ENCODE data around the gene SLC38A2. TPM values are rescaled to one million over a fixed set of nuclear protein-coding genes. Genes with fewer than 3 reads are reported as not detected.

The SLC38A2 gene
- total RNA-seq, 1 donor from 2014 or later, result 262 TPM

- no peak for TF ChIP-seq CTCF (IDR thresholded peaks at IDR 0.05; ENCODE audit: partially characterized antibody, unreplicated experiment)
- Mint-ChIP-seq H3K4me1 (ENCODE audit: low read depth, unreplicated experiment) (no peaks in the 10 kb centered on the region), H3K4me3 (ENCODE audit: unreplicated experiment) (no peak overlapping the region), H3K36me3 (ENCODE audit: unreplicated experiment) (peaks cover 6% of the 10 kb centered on the region), H3K9me3 (ENCODE audit: unreplicated experiment) (peaks cover 2% of the 10 kb centered on the region), H3K27ac (ENCODE audit: unreplicated experiment) (no peak overlapping the region), H3K27me3 (ENCODE audit: unreplicated experiment) (peaks cover 2% of the 10 kb centered on the region)
- DNase-seq, result no peak
Measured at GRCh38 chr12:46354111-46354801, 18.3 kb downstream of the SLC38A2 start.

- no peak for TF ChIP-seq CTCF (IDR thresholded peaks at IDR 0.05; ENCODE audit: partially characterized antibody, unreplicated experiment)
- Mint-ChIP-seq H3K27me3 (ENCODE audit: unreplicated experiment) (peaks cover 2% of the 10 kb centered on the region), H3K36me3 (ENCODE audit: unreplicated experiment) (no peaks in the 10 kb centered on the region), H3K9me3 (ENCODE audit: unreplicated experiment) (no peaks in the 10 kb centered on the region), H3K4me3 (ENCODE audit: unreplicated experiment) (no peak overlapping the region), H3K4me1 (ENCODE audit: low read depth, unreplicated experiment) (no peaks in the 10 kb centered on the region), H3K27ac (ENCODE audit: unreplicated experiment) (no peak overlapping the region)
- no peak for DNase-seq
Measured at GRCh38 chr12:46351886-46352650, 20.5 kb downstream of the SLC38A2 start.

GRCh38 chr12:46351138-46351537 is 21.4 kb downstream of the SLC38A2 start:
- H3K9me3 Mint-ChIP-seq (ENCODE audit: unreplicated experiment), result no peaks in the 10 kb centered on the region
- no peaks in the 10 kb centered on the region for H3K36me3 Mint-ChIP-seq (ENCODE audit: unreplicated experiment)
- TF ChIP-seq CTCF (IDR thresholded peaks at IDR 0.05; ENCODE audit: partially characterized antibody, unreplicated experiment), result no peak
- H3K4me3 Mint-ChIP-seq (ENCODE audit: unreplicated experiment), result no peak overlapping the region
- H3K27me3 Mint-ChIP-seq (ENCODE audit: unreplicated experiment), result peaks cover 2% of the 10 kb centered on the region
- DNase-seq, result no peak
- no peak overlapping the region for H3K27ac Mint-ChIP-seq (ENCODE audit: unreplicated experiment)
- no peaks in the 10 kb centered on the region for H3K4me1 Mint-ChIP-seq (ENCODE audit: low read depth, unreplicated experiment)

- H3K4me1 Mint-ChIP-seq (ENCODE audit: low read depth, unreplicated experiment), result no peaks in the 10 kb centered on the region
- H3K27me3 Mint-ChIP-seq (ENCODE audit: unreplicated experiment), result peaks cover 2% of the 10 kb centered on the region
- H3K27ac Mint-ChIP-seq (ENCODE audit: unreplicated experiment), result no peak overlapping the region
- no peaks in the 10 kb centered on the region for H3K36me3 Mint-ChIP-seq (ENCODE audit: unreplicated experiment)
- no peak for TF ChIP-seq CTCF (IDR thresholded peaks at IDR 0.05; ENCODE audit: partially characterized antibody, unreplicated experiment)
- no peak for DNase-seq
- no peaks in the 10 kb centered on the region for H3K9me3 Mint-ChIP-seq (ENCODE audit: unreplicated experiment)
- no peak overlapping the region for H3K4me3 Mint-ChIP-seq (ENCODE audit: unreplicated experiment)
Measured at GRCh38 chr12:46349253-46349652, 23.3 kb downstream of the SLC38A2 start.
